Measurements from ENCODE around the gene RRP36. TPM values are rescaled to one million over a fixed set of nuclear protein-coding genes. Genes with fewer than 3 reads are reported as not detected.
A peak's percentile ranks its signal among the peaks of the same experiment; 100 is the strongest.

The RRP36 gene
- total RNA-seq, 1 donor from 2014 or later, result 58.6 TPM

DNA sequence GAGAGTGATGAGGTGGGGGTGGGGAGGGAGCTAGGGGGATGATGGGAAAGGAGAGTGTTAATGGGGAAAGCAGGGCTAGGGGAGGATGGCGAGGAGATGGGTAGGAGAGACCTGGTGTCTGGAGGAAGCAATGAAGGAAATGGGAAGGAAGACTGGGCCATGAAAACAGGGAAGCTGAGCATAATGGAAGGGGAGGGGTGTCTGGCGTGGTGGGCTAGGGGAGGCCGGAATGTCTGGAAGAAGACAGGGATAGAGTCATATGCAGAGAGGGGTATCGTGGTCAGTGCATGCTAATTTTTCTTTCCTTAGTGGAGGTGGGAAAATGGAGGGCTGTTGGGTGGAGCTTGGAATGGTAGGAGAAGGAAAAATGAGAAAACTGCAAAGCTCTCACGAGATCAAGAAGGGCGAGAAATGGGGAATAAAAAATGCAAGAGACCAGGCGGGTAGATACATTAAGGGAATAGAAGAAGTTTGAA is 7.0 kb upstream of the RRP36 start:
- peak overlapping the region; percentile 96 for H3K27ac Mint-ChIP-seq (ENCODE audit: unreplicated experiment)
- no peaks in the 10 kb centered on the region for H3K27me3 Mint-ChIP-seq (ENCODE audit: low read depth)
- H3K4me1 Mint-ChIP-seq (ENCODE audit: low read depth), result peaks cover 47% of the 10 kb centered on the region
- H3K9me3 Mint-ChIP-seq (ENCODE audit: low read depth), result no peaks in the 10 kb centered on the region
- DNase-seq (ENCODE audit: low spot score), result no peak
- peaks cover 18% of the 10 kb centered on the region for H3K36me3 Mint-ChIP-seq (ENCODE audit: low read depth)
- peak overlapping the region; percentile 96 for H3K4me3 Mint-ChIP-seq (ENCODE audit: unreplicated experiment)
- TF ChIP-seq, protein P1, sequence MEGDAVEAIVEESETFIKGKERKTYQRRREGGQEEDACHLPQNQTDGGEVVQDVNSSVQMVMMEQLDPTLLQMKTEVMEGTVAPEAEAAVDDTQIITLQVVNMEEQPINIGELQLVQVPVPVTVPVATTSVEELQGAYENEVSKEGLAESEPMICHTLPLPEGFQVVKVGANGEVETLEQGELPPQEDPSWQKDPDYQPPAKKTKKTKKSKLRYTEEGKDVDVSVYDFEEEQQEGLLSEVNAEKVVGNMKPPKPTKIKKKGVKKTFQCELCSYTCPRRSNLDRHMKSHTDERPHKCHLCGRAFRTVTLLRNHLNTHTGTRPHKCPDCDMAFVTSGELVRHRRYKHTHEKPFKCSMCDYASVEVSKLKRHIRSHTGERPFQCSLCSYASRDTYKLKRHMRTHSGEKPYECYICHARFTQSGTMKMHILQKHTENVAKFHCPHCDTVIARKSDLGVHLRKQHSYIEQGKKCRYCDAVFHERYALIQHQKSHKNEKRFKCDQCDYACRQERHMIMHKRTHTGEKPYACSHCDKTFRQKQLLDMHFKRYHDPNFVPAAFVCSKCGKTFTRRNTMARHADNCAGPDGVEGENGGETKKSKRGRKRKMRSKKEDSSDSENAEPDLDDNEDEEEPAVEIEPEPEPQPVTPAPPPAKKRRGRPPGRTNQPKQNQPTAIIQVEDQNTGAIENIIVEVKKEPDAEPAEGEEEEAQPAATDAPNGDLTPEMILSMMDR (IDR thresholded peaks at IDR 0.05), result no peak

DNA sequence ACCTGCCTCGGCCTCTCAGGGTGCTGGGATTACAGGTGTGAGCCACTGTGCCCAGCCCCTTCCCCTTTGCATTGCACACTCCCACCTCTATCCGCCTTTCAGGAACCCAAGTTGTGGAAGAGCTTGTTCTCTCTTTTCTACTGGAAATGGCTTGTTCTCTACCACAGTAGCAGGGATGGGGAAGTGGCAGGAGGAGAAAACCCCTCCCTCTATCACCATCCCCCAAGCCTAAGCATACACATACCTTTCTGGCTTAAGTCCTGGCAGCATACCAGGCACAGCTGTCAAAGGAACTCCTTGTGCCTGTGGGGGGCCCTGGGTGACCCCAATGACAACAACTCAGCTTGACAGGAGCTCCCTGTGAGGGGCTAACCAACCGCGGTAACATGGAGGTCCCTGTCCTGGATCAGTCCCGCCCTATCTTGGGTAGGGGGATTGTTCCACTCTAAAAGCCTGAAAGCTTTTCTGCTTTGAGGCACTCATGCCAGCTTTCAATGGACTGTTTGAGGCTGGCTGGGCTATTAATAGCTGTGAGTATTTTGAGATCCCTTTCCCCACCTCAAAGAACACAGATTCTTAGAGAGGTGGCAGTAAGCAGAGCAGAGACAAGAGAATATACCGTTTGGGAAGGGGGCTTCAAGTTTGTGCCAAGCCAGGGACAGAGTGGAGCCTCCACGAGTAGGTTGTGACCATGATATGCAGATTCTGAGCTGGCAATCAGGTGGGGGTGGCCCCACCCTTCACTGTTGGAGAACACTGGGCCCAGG is 5.1 kb upstream of the RRP36 start:
- H3K9me3 Mint-ChIP-seq (ENCODE audit: low read depth), result no peaks in the 10 kb centered on the region
- H3K4me1 Mint-ChIP-seq (ENCODE audit: low read depth), result peaks cover 57% of the 10 kb centered on the region
- H3K4me3 Mint-ChIP-seq (ENCODE audit: unreplicated experiment), result peak overlapping the region; percentile 44
- H3K27me3 Mint-ChIP-seq (ENCODE audit: low read depth), result no peaks in the 10 kb centered on the region
- peaks cover 14% of the 10 kb centered on the region for H3K36me3 Mint-ChIP-seq (ENCODE audit: low read depth)
- peak overlapping the region; percentile 63 for H3K27ac Mint-ChIP-seq (ENCODE audit: unreplicated experiment)
- no peak for DNase-seq (ENCODE audit: low spot score)
- TF ChIP-seq, protein P1 (IDR thresholded peaks at IDR 0.05), result no peak

DNA sequence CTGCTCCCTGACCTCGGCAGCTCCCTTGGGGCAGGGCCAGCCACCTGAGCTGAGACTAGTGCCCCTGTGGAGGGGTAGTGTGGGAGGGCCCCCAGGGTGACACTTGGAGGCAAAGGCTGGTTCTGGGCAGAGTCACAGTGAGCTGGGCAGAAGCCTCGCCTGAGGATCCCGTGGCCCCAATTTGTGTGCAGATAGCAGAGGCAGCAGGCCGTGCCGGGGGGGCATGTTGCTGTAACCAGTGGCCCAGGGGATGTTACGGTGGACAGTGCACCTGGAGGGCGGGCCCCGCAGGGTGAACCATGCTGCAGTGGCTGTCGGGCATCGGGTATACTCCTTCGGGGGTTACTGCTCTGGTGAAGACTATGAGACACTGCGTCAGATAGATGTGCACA is 4.5 kb upstream of the RRP36 start:
- Mint-ChIP-seq H3K4me3 (ENCODE audit: unreplicated experiment) (peak overlapping the region; percentile 25), H3K27ac (ENCODE audit: unreplicated experiment) (peak overlapping the region; percentile 63), H3K9me3 (ENCODE audit: low read depth) (no peaks in the 10 kb centered on the region), H3K27me3 (ENCODE audit: low read depth) (no peaks in the 10 kb centered on the region), H3K36me3 (ENCODE audit: low read depth) (peaks cover 11% of the 10 kb centered on the region), H3K4me1 (ENCODE audit: low read depth) (peaks cover 57% of the 10 kb centered on the region)
- TF ChIP-seq, protein P1 (IDR thresholded peaks at IDR 0.05), result no peak
- no peak for DNase-seq (ENCODE audit: low spot score)

DNA sequence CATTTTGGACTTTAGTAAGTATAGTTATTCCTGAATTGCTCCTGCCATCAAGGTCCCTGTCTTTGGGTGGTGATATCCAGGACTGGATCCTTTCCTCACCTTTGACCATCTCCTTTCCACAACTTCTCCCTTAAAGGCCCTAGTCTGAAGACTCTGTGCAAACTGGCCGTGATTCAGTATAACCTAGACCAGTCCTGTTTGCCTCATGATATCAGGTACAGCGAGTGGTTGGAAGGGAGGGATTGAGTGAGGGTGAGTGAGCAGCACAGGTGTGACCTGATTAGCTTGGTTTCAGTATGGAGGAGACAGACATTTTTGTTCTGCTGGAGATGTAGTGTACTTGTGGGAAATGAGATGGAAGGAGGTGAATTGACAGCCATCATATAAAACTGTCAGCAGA is 2.3 kb upstream of the RRP36 start:
- no peaks in the 10 kb centered on the region for H3K27me3 Mint-ChIP-seq (ENCODE audit: low read depth)
- no peaks in the 10 kb centered on the region for H3K9me3 Mint-ChIP-seq (ENCODE audit: low read depth)
- DNase-seq (ENCODE audit: low spot score), result no peak
- peaks cover 13% of the 10 kb centered on the region for H3K36me3 Mint-ChIP-seq (ENCODE audit: low read depth)
- peaks cover 48% of the 10 kb centered on the region for H3K4me1 Mint-ChIP-seq (ENCODE audit: low read depth)
- TF ChIP-seq, protein P1 (IDR thresholded peaks at IDR 0.05), result no peak
- H3K4me3 Mint-ChIP-seq (ENCODE audit: unreplicated experiment), result no peak overlapping the region
- no peak overlapping the region for H3K27ac Mint-ChIP-seq (ENCODE audit: unreplicated experiment)

DNA sequence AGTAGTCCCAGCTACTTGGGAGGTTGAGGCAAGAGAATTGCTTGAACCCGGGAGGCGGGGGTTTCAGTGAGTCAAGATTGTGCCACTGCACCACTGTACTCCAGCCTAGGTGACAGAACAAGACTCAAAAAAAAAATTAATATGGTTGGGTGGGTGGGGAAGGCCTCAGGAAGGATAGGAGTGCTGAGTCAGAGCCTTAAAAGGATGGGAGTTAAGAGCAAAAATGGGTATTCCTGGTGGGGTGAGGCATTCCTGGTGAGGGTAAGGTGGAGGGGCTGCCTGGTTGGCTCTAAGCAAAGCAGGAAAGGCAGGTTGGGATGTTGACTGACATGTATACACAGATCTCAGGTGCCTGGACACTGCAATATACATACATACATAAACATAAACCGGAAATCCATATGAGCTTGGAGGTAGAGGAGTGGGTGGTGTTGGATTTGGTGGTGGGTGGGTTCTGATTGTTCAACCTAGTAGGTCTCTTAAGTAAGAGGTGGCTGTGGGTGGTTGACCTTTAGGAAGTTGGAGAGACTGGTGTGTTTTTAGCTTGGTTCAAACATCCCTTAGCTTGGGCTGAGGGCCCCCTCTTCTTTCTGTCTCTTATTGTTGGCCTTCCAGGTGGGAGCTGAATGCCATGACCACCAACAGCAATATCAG is 1.2 kb upstream of the RRP36 start:
- Mint-ChIP-seq H3K27ac (ENCODE audit: unreplicated experiment) (peak overlapping the region; percentile 66), H3K9me3 (ENCODE audit: low read depth) (no peaks in the 10 kb centered on the region), H3K27me3 (ENCODE audit: low read depth) (no peaks in the 10 kb centered on the region), H3K36me3 (ENCODE audit: low read depth) (peaks cover 17% of the 10 kb centered on the region), H3K4me1 (ENCODE audit: low read depth) (peaks cover 44% of the 10 kb centered on the region), H3K4me3 (ENCODE audit: unreplicated experiment) (no peak overlapping the region)
- DNase-seq (ENCODE audit: low spot score), result no peak
- TF ChIP-seq, protein P1 (IDR thresholded peaks at IDR 0.05), result no peak
